Type B pancreatic cell (in vitro differentiated cells): ENCODE results near the gene HAPSTR1. TPM values are rescaled to one million over a fixed set of nuclear protein-coding genes. Genes with fewer than 3 reads are reported as not detected.

Experiments used
- DNase-seq: peaks from one replicate; pipeline ENCODE4 v3.0.0; 2021; ENCODE audit warnings: mixed read lengths; ENCODE audit not compliant: unreplicated experiment; ENCODE audit errors: extremely low spot score
- H3K27ac Mint-ChIP-seq: 2 replicates; pipeline ENCODE4 v1.8.0; 2021; ENCODE audit warnings: mild to moderate bottlenecking, mixed read lengths
- H3K27me3 Mint-ChIP-seq: 2 replicates; pipeline ENCODE4 v1.8.0; 2021; ENCODE audit warnings: mixed read lengths
- H3K36me3 Mint-ChIP-seq: 2 replicates; pipeline ENCODE4 v1.8.0; 2021; ENCODE audit warnings: mixed read lengths
- H3K4me1 Mint-ChIP-seq: one replicate; pipeline ENCODE4 v1.8.0; 2021; ENCODE audit warnings: mixed read lengths; ENCODE audit not compliant: unreplicated experiment
- H3K4me3 Mint-ChIP-seq: 2 replicates; pipeline ENCODE4 v1.8.0; 2021; ENCODE audit warnings: mild to moderate bottlenecking, mixed read lengths
- H3K9me3 Mint-ChIP-seq: 2 replicates; pipeline ENCODE4 v1.8.0; 2021; ENCODE audit warnings: mixed read lengths
- CTCF ChIP-seq: fragments of 200-600 bp; sonication (generic); conservative IDR thresholded peaks from 2 replicates; pipeline ENCODE4 v1.5.0; 2021; ENCODE audit warnings: antibody characterized with exemption, mild to moderate bottlenecking
- total RNA-seq: library from RNA; stranded (reverse); gene quantifications from 2 replicates; pipeline ENCODE4 v1.2.1, GENCODE V29; 2021; ENCODE audit warnings: low replicate concordance

Gene HAPSTR1
- total RNA-seq, 1 donor from 2014 or later: 66.2 TPM

- no peak for TF ChIP-seq CTCF
- peak overlapping the region; percentile 83 for H3K27ac Mint-ChIP-seq
Observed at GRCh38 chr16:9047689-9048301, 43.6 kb upstream of the HAPSTR1 start.

GRCh38 chr16:9048302-9048700 is 43.1 kb upstream of the HAPSTR1 start:
- no peaks in the 10 kb centered on the region for H3K9me3 Mint-ChIP-seq
- no peak overlapping the region for H3K4me3 Mint-ChIP-seq
- no peak for DNase-seq
- no peak for TF ChIP-seq CTCF
- no peaks in the 10 kb centered on the region for H3K27me3 Mint-ChIP-seq
- peaks cover 15% of the 10 kb centered on the region for H3K4me1 Mint-ChIP-seq
- no peaks in the 10 kb centered on the region for H3K36me3 Mint-ChIP-seq
- H3K27ac Mint-ChIP-seq: peak overlapping the region; percentile 83

More at GRCh38 chr16:9047689-9048301, 43.6 kb upstream of the HAPSTR1 start:
- peaks cover 11% of the 10 kb centered on the region for H3K4me1 Mint-ChIP-seq
- no peaks in the 10 kb centered on the region for H3K36me3 Mint-ChIP-seq
- no peaks in the 10 kb centered on the region for H3K9me3 Mint-ChIP-seq
- no peaks in the 10 kb centered on the region for H3K27me3 Mint-ChIP-seq
- no peak for DNase-seq
- H3K4me3 Mint-ChIP-seq: no peak overlapping the region

- peaks cover 15% of the 10 kb centered on the region for H3K4me1 Mint-ChIP-seq
- no peaks in the 10 kb centered on the region for H3K36me3 Mint-ChIP-seq
- H3K27me3 Mint-ChIP-seq: no peaks in the 10 kb centered on the region
- H3K9me3 Mint-ChIP-seq: no peaks in the 10 kb centered on the region
- no peak for TF ChIP-seq CTCF
- no peak overlapping the region for H3K4me3 Mint-ChIP-seq
- DNase-seq: no peak
- no peak overlapping the region for H3K27ac Mint-ChIP-seq
Observed at GRCh38 chr16:9049241-9049640, 42.2 kb upstream of the HAPSTR1 start.

DNA sequence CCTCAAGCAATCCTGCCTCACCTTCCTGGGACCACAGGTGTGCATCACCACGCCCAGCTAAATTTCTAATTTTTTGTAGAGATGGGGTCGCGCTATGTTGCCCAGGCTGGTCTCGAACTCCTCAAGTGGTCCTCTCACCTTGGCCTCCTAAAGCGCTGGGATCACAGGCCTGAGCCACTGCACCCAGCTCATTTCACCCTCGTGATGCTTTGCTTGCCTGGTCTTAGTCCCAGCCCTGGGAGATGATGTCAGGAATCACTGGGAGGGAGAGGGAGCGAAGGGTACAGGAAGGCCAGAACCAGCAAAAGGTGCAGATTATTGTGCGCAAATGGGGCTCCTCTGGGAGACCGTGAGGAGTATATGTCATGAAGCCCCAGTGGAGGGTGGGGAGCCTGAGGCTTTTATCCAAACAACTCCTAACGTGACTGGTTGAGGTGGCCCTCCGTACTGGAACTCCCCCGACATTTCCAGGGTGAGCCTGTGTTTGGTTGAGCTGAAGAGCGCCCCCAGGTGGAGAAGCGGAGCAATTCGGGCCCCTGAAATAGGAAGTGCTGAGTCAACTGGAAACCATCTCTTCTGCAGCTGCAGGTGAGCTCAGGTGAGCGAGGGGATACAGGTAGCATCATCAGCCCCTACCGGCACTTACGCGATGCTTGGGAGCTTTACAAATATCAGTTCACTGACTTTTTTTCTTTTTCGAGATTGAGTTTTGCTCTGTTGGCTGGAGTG is 41.2 kb upstream of the HAPSTR1 start:
- TF ChIP-seq CTCF: peak; percentile 68
- no peaks in the 10 kb centered on the region for H3K9me3 Mint-ChIP-seq
- no peak overlapping the region for H3K27ac Mint-ChIP-seq
- no peaks in the 10 kb centered on the region for H3K36me3 Mint-ChIP-seq
- no peaks in the 10 kb centered on the region for H3K27me3 Mint-ChIP-seq
- no peak overlapping the region for H3K4me3 Mint-ChIP-seq
- H3K4me1 Mint-ChIP-seq: peaks cover 15% of the 10 kb centered on the region
- no peak for DNase-seq

- Mint-ChIP-seq H3K27ac (peak overlapping the region; percentile 66), H3K4me3 (peak overlapping the region; percentile 74), H3K4me1 (peaks cover 6% of the 10 kb centered on the region), H3K27me3 (no peaks in the 10 kb centered on the region), H3K9me3 (no peaks in the 10 kb centered on the region), H3K36me3 (no peaks in the 10 kb centered on the region)
- DNase-seq: peak; percentile 76
- TF ChIP-seq CTCF: no peak
Observed at GRCh38 chr16:9053006-9053601, 38.3 kb upstream of the HAPSTR1 start.
